CD4-positive, alpha-beta memory T cell (primary cell): ENCODE data around the gene GABRA4. TPM values are rescaled to one million over a fixed set of nuclear protein-coding genes. Genes with fewer than 3 reads are reported as not detected.

Experiments used
- CTCF ChIA-PET: fragments of 350-600 bp; sonication (Branson Sonifier 250); formaldehyde crosslinking; loops from one replicate; lab custom pipeline; 2021; ENCODE audit warnings: inconsistent platforms; ENCODE audit not compliant: partially characterized antibody; lab: Charles Lee
- POLR2A ChIA-PET: fragments of 350-600 bp; sonication (Branson Sonifier 250); formaldehyde crosslinking; loops from one replicate; lab custom pipeline; 2021; ENCODE audit not compliant: partially characterized antibody; lab: Charles Lee
- DNase-seq, 5 donors: peaks; one replicate each; pipeline versions ENCODE4 v3.0.0 to v3.0.0-alpha.2; 2020 to 2022; ENCODE audit warnings: mixed read lengths in 1 of 5
- H3K27ac ChIP-seq: one replicate; pipeline ENCODE4 v1.7.0; 2013; ENCODE audit warnings: low read depth, low read length
- H3K27me3 ChIP-seq: 2 replicates; pipeline ENCODE4 v1.7.0; 2013; ENCODE audit warnings: mild to moderate bottlenecking, low read length, moderate library complexity; ENCODE audit not compliant: insufficient read depth
- H3K36me3 ChIP-seq: 2 replicates; pipeline ENCODE4 v1.7.0; 2013; ENCODE audit warnings: mild to moderate bottlenecking, low read length, moderate library complexity; ENCODE audit not compliant: insufficient read depth
- H3K4me1 ChIP-seq: 2 replicates; pipeline ENCODE4 v1.7.0; 2013; ENCODE audit warnings: mild to moderate bottlenecking, low read length, moderate library complexity; ENCODE audit not compliant: insufficient read depth
- H3K4me3 ChIP-seq, 2 donors: one replicate each; pipeline ENCODE4 v1.7.0; 2013; ENCODE audit warnings: low read length in 2 of 2, mild to moderate bottlenecking in 1 of 2
- H3K9me3 ChIP-seq, 2 donors: one replicate each; pipeline ENCODE4 v1.7.0; 2013; ENCODE audit warnings: low read length in 2 of 2, control low read depth in 1 of 2; ENCODE audit not compliant: control insufficient read depth in 1 of 2
- H3K27ac Mint-ChIP-seq, 7 donors: one replicate each; pipeline ENCODE4 v1.8.0; 2020 to 2021; ENCODE audit warnings: mixed read lengths in 7 of 7, mild to moderate bottlenecking in 6 of 7, inconsistent platforms in 3 of 7, moderate library complexity in 3 of 7
- H3K27me3 Mint-ChIP-seq, 2 donors: one replicate each; pipeline ENCODE4 v1.8.0; 2020 to 2021; ENCODE audit warnings: mixed read lengths in 2 of 2
- H3K36me3 Mint-ChIP-seq, 2 donors: one replicate each; pipeline ENCODE4 v1.8.0; 2020 to 2021; ENCODE audit warnings: mixed read lengths in 2 of 2, inconsistent platforms in 1 of 2, mild to moderate bottlenecking in 1 of 2
- H3K4me1 Mint-ChIP-seq, 4 donors: one replicate each; pipeline ENCODE4 v1.8.0; 2020 to 2021; ENCODE audit warnings: mixed read lengths in 4 of 4, mild to moderate bottlenecking in 1 of 4
- H3K4me3 Mint-ChIP-seq, 8 donors: one replicate each; pipeline ENCODE4 v1.8.0; 2020 to 2021; ENCODE audit warnings: mixed read lengths in 8 of 8, mild to moderate bottlenecking in 7 of 8, moderate library complexity in 6 of 8, inconsistent platforms in 3 of 8
- H3K9me3 Mint-ChIP-seq, 8 donors: one replicate each; pipeline ENCODE4 v1.8.0; 2020 to 2021; ENCODE audit warnings: mixed read lengths in 8 of 8, mild to moderate bottlenecking in 5 of 8, inconsistent platforms in 3 of 8, moderate library complexity in 1 of 8
- intact Hi-C: fragments of 100-400 bp; cut with micrococcal nuclease; formaldehyde crosslinking; loops from one replicate; pipeline ENCODE4 v1.15.1; 2023
- polyA plus RNA-seq, 2 donors: library from polyadenylated mRNA; unstranded; fragments of 300-500 nt; fragmentation: Illumina TruSeq; gene quantifications; one replicate each; pipeline ENCODE4 v1.2.3, GENCODE V29; 2021
- total RNA-seq, 2 experiments: library from RNA; stranded (reverse); gene quantifications; one replicate each; pipeline ENCODE4 v1.2.3, GENCODE V29; 2021

GABRA4 gene
- total and polyA plus RNA-seq, 4 experiments from 2014 or later, result not detected

GRCh38 chr4:47017494-47017893, 24.1 kb upstream of the GABRA4 start:
- Histone ChIP-seq H3K4me3 (no peak overlapping the region), H3K27me3 (no peaks in the 10 kb centered on the region), H3K9me3 (no peaks in the 10 kb centered on the region), H3K4me1 (no peaks in the 10 kb centered on the region), H3K27ac (no peak overlapping the region), H3K36me3 (no peaks in the 10 kb centered on the region)
- ChIA-PET POLR2A (no interaction called here), CTCF (no interaction called here)
- DNase-seq, result no peak
- Mint-ChIP-seq H3K4me3 (no peak overlapping the region), H3K9me3 (peaks cover 0 to 5% (median 0%) of the 10 kb centered on the region in 8 donors), H3K27me3 (peaks cover 0 to 4% of the 10 kb centered on the region in 2 donors), H3K36me3 (no peaks in the 10 kb centered on the region), H3K27ac (no peak overlapping the region), H3K4me1 (peaks cover 0 to 3% (median 1%) of the 10 kb centered on the region in 4 donors)
- intact Hi-C loops, result no loop called here

- no peaks in the 10 kb centered on the region for H3K4me1 ChIP-seq
- no peaks in the 10 kb centered on the region for H3K36me3 ChIP-seq
- H3K4me3 Mint-ChIP-seq, result no peak overlapping the region
- H3K4me3 ChIP-seq, result no peak overlapping the region
- H3K27ac Mint-ChIP-seq, result no peak overlapping the region
- no peak for DNase-seq
- CTCF ChIA-PET, result no interaction called here
- no peak overlapping the region for H3K27ac ChIP-seq
- no peaks in the 10 kb centered on the region for H3K27me3 ChIP-seq
- H3K9me3 ChIP-seq, result no peaks in the 10 kb centered on the region
- peaks cover 0 to 5% (median 0%) of the 10 kb centered on the region in 8 donors for H3K9me3 Mint-ChIP-seq
- H3K4me1 Mint-ChIP-seq, result peaks cover 0 to 8% (median 4%) of the 10 kb centered on the region in 4 donors
- H3K36me3 Mint-ChIP-seq, result no peaks in the 10 kb centered on the region
- peaks cover 0 to 4% of the 10 kb centered on the region in 2 donors for H3K27me3 Mint-ChIP-seq
- intact Hi-C loops, result no loop called here
- POLR2A ChIA-PET, result no interaction called here
These were observed 23.7 kb upstream of the GABRA4 start for GRCh38 chr4:47017081-47017480.

DNA sequence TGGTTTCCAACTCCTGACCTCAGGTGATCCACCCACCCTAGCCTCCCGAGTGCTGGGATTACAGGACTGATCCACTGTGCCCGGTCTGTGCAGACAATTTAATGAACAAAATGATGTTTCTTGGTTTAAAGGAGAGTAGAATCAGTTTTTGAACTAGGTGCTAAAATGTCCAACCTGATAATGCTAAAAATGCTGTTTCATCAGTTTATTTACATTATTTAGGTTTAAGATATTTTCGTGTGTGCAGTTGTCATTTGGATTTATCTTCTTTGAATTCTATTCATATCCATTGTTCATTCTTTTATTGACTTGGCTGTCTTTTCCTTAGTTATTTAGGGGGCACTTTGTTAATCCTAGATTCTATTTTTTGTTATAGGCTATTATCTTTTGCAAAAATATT, 20.0 kb upstream of the GABRA4 start:
- no peak overlapping the region for H3K27ac Mint-ChIP-seq
- H3K4me3 Mint-ChIP-seq, result no peak overlapping the region
- peaks cover 14 to 32% (median 22%) of the 10 kb centered on the region in 4 donors for H3K4me1 Mint-ChIP-seq
- intact Hi-C loops, result no loop called here
- H3K27me3 Mint-ChIP-seq, result no peaks in the 10 kb centered on the region
- H3K4me1 ChIP-seq, result peaks cover 18% of the 10 kb centered on the region
- peaks cover 0 to 5% (median 0%) of the 10 kb centered on the region in 8 donors for H3K9me3 Mint-ChIP-seq
- DNase-seq, result no peak
- ChIA-PET CTCF (no interaction called here), POLR2A (no interaction called here)
- no peaks in the 10 kb centered on the region for H3K27me3 ChIP-seq
- no peaks in the 10 kb centered on the region for H3K9me3 ChIP-seq
- no peak overlapping the region for H3K27ac ChIP-seq
- H3K36me3 ChIP-seq, result no peaks in the 10 kb centered on the region
- no peak overlapping the region for H3K4me3 ChIP-seq
- H3K36me3 Mint-ChIP-seq, result peaks cover 0 to 3% of the 10 kb centered on the region in 2 donors

- H3K27ac Mint-ChIP-seq, result peak overlapping the region in 1 of 7 donors; percentile 7
- CTCF ChIA-PET, result no interaction called here
- no peak overlapping the region for H3K4me3 Mint-ChIP-seq
- POLR2A ChIA-PET, result no interaction called here
- peaks cover 0 to 5% (median 0%) of the 10 kb centered on the region in 8 donors for H3K9me3 Mint-ChIP-seq
- H3K27me3 Mint-ChIP-seq, result no peaks in the 10 kb centered on the region
- H3K4me1 Mint-ChIP-seq, result peaks cover 14 to 32% (median 22%) of the 10 kb centered on the region in 4 donors
- DNase-seq, result no peak
- peaks cover 3% of the 10 kb centered on the region in 2 donors for H3K36me3 Mint-ChIP-seq
- Histone ChIP-seq H3K27me3 (no peaks in the 10 kb centered on the region), H3K4me3 (no peak overlapping the region), H3K27ac (no peak overlapping the region), H3K9me3 (no peaks in the 10 kb centered on the region), H3K4me1 (peaks cover 18% of the 10 kb centered on the region), H3K36me3 (no peaks in the 10 kb centered on the region)
- intact Hi-C loops, result no loop called here
These were observed 19.3 kb upstream of the GABRA4 start for GRCh38 chr4:47012676-47013075.

DNA sequence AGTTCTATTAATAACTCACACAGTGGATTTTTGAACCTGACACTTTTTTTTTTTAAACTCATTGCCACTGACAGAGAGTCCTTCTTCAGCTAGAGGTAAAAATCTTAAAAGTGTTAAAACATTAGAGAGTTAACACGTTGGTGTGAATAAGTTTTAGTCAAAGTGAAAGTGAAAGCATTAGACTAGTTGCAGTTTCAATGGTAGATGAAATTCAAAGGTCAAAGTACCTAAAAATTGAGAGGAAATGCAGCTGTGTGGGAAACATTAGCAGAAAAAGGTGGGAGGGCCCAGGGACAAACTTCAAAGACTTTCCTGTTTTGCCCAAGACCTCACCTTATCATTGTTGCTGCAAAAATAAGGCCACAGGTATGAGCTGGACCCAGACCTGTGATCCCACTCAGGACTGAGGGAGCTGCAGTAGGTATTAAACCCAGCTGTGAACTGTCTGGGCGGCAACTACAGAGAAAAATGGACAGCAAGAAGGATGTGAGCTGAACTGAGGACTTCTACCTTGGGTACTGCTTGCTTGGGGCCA, 17.6 kb upstream of the GABRA4 start:
- H3K27me3 ChIP-seq, result no peaks in the 10 kb centered on the region
- peak overlapping the region; percentile 19 for H3K27ac ChIP-seq
- ChIA-PET POLR2A (interaction anchor here (0.8 kb wide), 1 partner anchor 453 kb away, joined by 4 read pairs; the partner anchor contains the start of gene COMMD8), CTCF (no interaction called here)
- Mint-ChIP-seq H3K36me3 (peaks cover 3% of the 10 kb centered on the region in 2 donors), H3K9me3 (peaks cover 0 to 5% (median 0%) of the 10 kb centered on the region in 8 donors), H3K27me3 (no peaks in the 10 kb centered on the region), H3K4me1 (peaks cover 14 to 32% (median 22%) of the 10 kb centered on the region in 4 donors), H3K4me3 (peak overlapping the region; percentile 2 to 83 (median 72)), H3K27ac (peak overlapping the region; percentile 12 to 87 (median 79))
- intact Hi-C loops, result no loop called here
- no peaks in the 10 kb centered on the region for H3K36me3 ChIP-seq
- H3K4me3 ChIP-seq, result peak overlapping the region in 1 of 2 donors; percentile 12
- no peaks in the 10 kb centered on the region for H3K9me3 ChIP-seq
- H3K4me1 ChIP-seq, result peaks cover 18% of the 10 kb centered on the region
- peak in 4 of 5 donors; percentile 22 to 40 (median 32) for DNase-seq

DNA sequence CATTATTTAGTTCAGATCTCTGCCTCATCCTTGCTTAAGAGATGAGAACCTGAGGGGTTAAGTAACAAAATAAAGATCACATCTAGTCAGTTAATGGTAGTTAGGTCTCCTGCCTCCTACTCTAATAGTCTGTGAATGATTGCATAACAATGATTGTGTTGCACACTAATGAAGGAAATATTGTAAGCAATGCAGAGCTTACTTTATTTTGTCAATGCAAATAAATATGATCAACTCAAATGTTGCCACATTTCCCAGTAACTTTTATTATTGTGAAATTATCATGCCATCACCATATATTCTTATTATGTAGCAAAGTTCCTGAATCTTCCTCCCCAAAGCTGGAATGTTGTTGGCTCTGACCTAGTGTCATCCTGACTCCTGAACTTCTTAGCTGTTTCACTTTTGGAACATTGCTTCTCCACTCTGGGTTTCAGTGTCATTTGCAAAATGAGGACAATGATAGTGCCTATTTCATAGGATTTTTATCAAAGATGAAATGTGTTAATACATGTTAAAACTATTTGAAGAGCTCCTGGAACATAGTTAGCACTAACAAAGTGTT, 17.0 kb upstream of the GABRA4 start:
- no peaks in the 10 kb centered on the region for H3K27me3 Mint-ChIP-seq
- no peak for DNase-seq
- H3K27ac Mint-ChIP-seq, result peak overlapping the region; percentile 12 to 87 (median 79)
- Histone ChIP-seq H3K9me3 (no peaks in the 10 kb centered on the region), H3K27ac (peak overlapping the region; percentile 19), H3K27me3 (no peaks in the 10 kb centered on the region), H3K4me1 (peaks cover 18% of the 10 kb centered on the region), H3K4me3 (peak overlapping the region in 1 of 2 donors; percentile 12), H3K36me3 (no peaks in the 10 kb centered on the region)
- CTCF ChIA-PET, result interaction anchor here (1.2 kb wide), 1 partner anchor 23 kb away, joined by 3 read pairs; no protein-coding TSS in a partner anchor
- peak overlapping the region in 7 of 8 donors; percentile 17 to 83 (median 74) for H3K4me3 Mint-ChIP-seq
- intact Hi-C loops, result no loop called here
- peaks cover 3% of the 10 kb centered on the region in 2 donors for H3K36me3 Mint-ChIP-seq
- peaks cover 0 to 5% (median 0%) of the 10 kb centered on the region in 8 donors for H3K9me3 Mint-ChIP-seq
- H3K4me1 Mint-ChIP-seq, result peaks cover 14 to 32% (median 22%) of the 10 kb centered on the region in 4 donors
- POLR2A ChIA-PET, result interaction anchor here (0.8 kb wide), 1 partner anchor 453 kb away, joined by 4 read pairs; the partner anchor contains the start of gene COMMD8

DNA sequence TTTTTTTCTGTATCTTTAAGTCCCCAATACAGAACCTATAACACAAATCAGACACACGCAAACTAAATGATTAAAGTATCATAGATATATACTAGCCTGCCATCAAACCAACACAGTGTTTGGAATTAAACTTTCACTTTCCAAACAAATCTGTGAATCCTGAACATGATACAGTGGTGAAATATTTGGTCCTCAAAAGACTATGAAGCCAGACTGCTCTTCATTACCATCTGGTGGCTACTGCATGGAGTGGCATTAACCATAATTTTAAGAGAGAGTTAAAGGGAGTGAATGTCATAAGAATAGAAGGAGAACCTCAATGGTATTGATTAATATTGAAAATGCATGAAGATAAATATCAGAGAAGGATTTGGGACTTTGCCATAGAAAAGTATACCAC, 9.2 kb upstream of the GABRA4 start:
- POLR2A ChIA-PET, result no interaction called here
- no peak for DNase-seq
- H3K4me3 ChIP-seq, result no peak overlapping the region
- no peaks in the 10 kb centered on the region for H3K27me3 ChIP-seq
- H3K4me3 Mint-ChIP-seq, result no peak overlapping the region
- peaks cover 2 to 7% of the 10 kb centered on the region in 2 donors for H3K27me3 Mint-ChIP-seq
- CTCF ChIA-PET, result no interaction called here
- H3K27ac Mint-ChIP-seq, result no peak overlapping the region
- H3K36me3 Mint-ChIP-seq, result no peaks in the 10 kb centered on the region
- no peaks in the 10 kb centered on the region for H3K4me1 Mint-ChIP-seq
- intact Hi-C loops, result no loop called here
- no peaks in the 10 kb centered on the region for H3K4me1 ChIP-seq
- no peaks in the 10 kb centered on the region for H3K9me3 Mint-ChIP-seq
- no peak overlapping the region for H3K27ac ChIP-seq
- no peaks in the 10 kb centered on the region for H3K9me3 ChIP-seq
- H3K36me3 ChIP-seq, result no peaks in the 10 kb centered on the region
